ENCODE results near the gene P2RY6. TPM values are rescaled to one million over a fixed set of nuclear protein-coding genes. Genes with fewer than 3 reads are reported as not detected.

P2RY6 gene
- total and polyA plus RNA-seq, 5 donors from 2014 or later = not detected

DNA sequence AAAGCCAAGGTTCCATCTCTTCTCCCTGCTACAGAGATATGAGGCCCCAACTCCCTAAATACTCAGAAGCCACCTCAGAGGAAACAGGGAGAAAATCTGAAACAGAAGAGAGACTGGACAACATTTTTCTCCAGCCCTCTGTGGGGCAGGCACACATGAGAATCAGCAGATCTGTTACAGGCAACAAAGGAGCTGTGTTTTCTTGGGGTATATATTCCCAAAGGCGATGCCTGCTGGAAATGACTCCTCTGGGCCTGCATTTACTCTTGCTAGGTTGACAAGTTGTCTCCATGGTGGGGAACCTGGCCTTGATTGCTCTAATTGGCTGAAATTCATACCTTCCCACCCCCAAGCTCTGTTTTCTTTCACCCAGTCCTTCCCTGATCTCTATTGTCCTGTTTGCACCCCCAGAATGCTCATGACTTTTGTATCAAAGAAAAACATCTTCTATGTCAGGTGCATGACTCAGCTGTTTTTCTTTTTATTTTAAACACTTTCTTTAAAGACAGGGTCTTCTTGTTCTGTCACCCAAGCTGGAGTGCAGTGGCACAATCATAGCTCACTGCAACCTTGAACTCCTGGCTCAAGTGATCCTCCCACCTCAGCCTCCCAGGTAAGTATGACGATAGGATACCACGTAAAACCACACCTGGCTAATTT is 23.5 kb upstream of the P2RY6 start:
- Histone ChIP-seq H3K4me1 (ENCODE audit: control insufficient read depth, insufficient read depth, low read length, poor library complexity, severe bottlenecking) (no peaks in the 10 kb centered on the region), H3K27me3 (ENCODE audit: control insufficient read depth, insufficient read depth, low read length) (no peaks in the 10 kb centered on the region), H3K9me3 (ENCODE audit: control insufficient read depth in 2 of 2, low read length in 2 of 2) (no peaks in the 10 kb centered on the region), H3K4me3 (ENCODE audit: low read depth, low read length) (no peak overlapping the region), H3K36me3 (ENCODE audit: control insufficient read depth, insufficient read depth, low read length) (no peaks in the 10 kb centered on the region), H3K27ac (ENCODE audit: insufficient read depth, low read length, poor library complexity, severe bottlenecking) (no peak overlapping the region)
- Mint-ChIP-seq H3K9me3 (no peaks in the 10 kb centered on the region), H3K27me3 (peaks cover 20% of the 10 kb centered on the region), H3K4me1 (peaks cover 0 to 3% (median 0%) of the 10 kb centered on the region in 4 donors), H3K27ac (no peak overlapping the region), H3K36me3 (no peaks in the 10 kb centered on the region), H3K4me3 (peak overlapping the region in 1 of 4 donors; percentile 90)
- ATAC-seq (ENCODE audit: low read depth in 2 of 2) (no peak), DNase-seq (no peak)

DNA sequence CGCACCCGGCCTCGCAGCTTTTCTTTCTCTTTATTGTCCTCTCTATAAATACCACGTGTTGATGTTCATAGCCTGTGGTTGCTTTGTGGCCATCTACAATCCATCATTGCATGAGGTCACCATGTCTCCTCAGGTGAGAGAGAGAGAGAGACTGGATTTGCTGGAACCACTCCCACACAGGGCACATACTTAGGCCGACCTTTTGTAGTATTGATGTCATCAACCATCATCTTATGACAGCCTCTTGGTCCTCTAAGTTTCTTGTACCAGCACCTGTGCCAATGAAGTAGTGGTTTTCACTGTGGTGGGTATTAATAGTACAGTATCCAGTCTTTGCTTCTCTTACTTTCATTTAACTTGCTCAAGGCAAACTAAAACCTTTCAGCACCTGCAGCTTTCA is 22.8 kb upstream of the P2RY6 start:
- Mint-ChIP-seq H3K4me1 (peaks cover 0 to 3% (median 0%) of the 10 kb centered on the region in 4 donors), H3K27me3 (peaks cover 16% of the 10 kb centered on the region), H3K4me3 (peak overlapping the region in 1 of 4 donors; percentile 90), H3K36me3 (no peaks in the 10 kb centered on the region), H3K9me3 (no peaks in the 10 kb centered on the region), H3K27ac (no peak overlapping the region)
- no peaks in the 10 kb centered on the region for H3K4me1 ChIP-seq (ENCODE audit: control insufficient read depth, insufficient read depth, low read length, poor library complexity, severe bottlenecking)
- H3K36me3 ChIP-seq (ENCODE audit: control insufficient read depth, insufficient read depth, low read length) = no peaks in the 10 kb centered on the region
- DNase-seq (peak in 1 of 3 donors; percentile 4), ATAC-seq (ENCODE audit: low read depth in 2 of 2) (no peak)
- no peaks in the 10 kb centered on the region for H3K9me3 ChIP-seq (ENCODE audit: control insufficient read depth in 2 of 2, low read length in 2 of 2)
- no peak overlapping the region for H3K27ac ChIP-seq (ENCODE audit: insufficient read depth, low read length, poor library complexity, severe bottlenecking)
- no peaks in the 10 kb centered on the region for H3K27me3 ChIP-seq (ENCODE audit: control insufficient read depth, insufficient read depth, low read length)
- no peak overlapping the region for H3K4me3 ChIP-seq (ENCODE audit: low read depth, low read length)

DNA sequence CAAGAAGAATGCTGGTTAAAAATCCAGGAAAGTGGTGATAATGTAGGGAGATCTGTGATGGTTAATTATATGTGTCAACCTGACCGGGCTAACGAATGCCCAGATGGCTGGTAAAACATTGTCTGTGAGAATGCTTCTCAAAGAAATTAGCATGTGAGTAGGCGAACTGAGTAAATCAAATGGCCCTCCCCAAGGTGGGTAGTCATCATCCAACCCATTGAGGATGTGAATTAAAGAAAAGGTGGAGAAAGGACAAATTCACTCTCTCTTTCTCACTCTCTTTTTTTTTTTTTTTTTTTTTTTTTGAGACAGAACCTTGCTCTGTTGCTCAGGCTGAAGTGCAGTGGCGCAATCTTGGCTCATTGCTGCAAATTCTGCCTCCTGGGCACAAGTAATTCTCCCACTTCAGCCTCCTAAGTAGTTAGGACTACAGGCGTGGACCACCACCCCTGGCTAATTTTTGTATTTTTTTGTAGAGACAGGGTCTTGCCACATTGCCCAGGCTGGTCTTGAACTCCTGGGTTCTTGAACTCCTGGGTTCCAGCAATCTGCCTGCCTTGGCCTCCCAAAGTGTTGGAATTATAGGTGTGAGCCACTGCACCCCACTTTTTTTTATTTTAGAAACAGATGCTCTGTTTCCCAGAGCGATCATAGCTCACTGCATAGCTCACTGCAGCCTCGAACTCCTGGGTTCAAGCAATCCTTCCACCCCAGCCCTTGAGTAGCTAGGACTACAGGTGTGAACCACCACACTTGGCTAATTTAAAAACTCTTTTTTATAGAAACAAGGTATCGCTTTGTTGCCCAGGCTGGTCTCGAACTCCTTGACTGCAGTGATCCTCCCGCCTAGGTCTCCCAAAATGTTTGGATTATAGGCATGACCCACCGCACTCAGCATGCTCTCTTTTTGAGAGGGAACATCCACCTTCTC is 22.0 kb upstream of the P2RY6 start:
- no peaks in the 10 kb centered on the region for H3K4me1 ChIP-seq (ENCODE audit: control insufficient read depth, insufficient read depth, low read length, poor library complexity, severe bottlenecking)
- DNase-seq (peak in 1 of 3 donors; percentile 37), ATAC-seq (ENCODE audit: low read depth in 2 of 2) (no peak)
- no peaks in the 10 kb centered on the region for H3K27me3 ChIP-seq (ENCODE audit: control insufficient read depth, insufficient read depth, low read length)
- Mint-ChIP-seq H3K4me1 (peaks cover 0 to 3% (median 0%) of the 10 kb centered on the region in 4 donors), H3K27me3 (peaks cover 12% of the 10 kb centered on the region), H3K9me3 (no peaks in the 10 kb centered on the region), H3K4me3 (no peak overlapping the region), H3K36me3 (no peaks in the 10 kb centered on the region), H3K27ac (no peak overlapping the region)
- H3K27ac ChIP-seq (ENCODE audit: insufficient read depth, low read length, poor library complexity, severe bottlenecking) = no peak overlapping the region
- no peaks in the 10 kb centered on the region for H3K36me3 ChIP-seq (ENCODE audit: control insufficient read depth, insufficient read depth, low read length)
- H3K4me3 ChIP-seq (ENCODE audit: low read depth, low read length) = no peak overlapping the region
- H3K9me3 ChIP-seq (ENCODE audit: control insufficient read depth in 2 of 2, low read length in 2 of 2) = no peaks in the 10 kb centered on the region

DNA sequence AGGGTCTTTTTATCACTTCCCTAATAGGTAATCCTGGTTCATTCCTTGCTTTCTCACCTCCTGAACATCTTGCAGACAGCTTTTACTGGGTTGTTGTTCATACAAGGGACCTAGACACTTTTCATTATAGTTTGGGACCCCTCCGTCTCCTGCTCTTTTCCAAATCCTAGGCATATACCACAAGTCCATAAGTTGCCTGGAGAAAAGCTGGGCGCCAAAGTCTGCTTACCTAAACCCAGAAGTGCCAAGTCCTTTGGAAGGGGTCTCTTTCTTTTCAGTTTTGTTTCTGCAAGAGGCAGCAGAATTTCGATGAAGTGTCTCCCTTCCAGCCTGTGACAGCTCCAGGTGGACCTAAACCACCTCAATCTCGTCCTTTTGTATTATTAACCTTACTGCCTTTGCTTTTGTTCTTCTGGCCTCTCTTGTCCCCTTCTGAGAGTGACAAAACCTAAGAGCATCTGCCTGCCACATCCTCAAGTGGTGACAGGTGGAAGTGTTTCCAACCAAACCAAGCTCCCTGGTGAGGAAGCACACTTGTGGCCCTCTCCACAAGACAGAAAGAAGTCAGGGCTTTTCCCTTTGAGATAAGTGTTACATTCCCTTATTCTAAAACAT is 19.5 kb upstream of the P2RY6 start:
- Histone ChIP-seq H3K9me3 (ENCODE audit: control insufficient read depth in 2 of 2, low read length in 2 of 2) (no peaks in the 10 kb centered on the region), H3K4me1 (ENCODE audit: control insufficient read depth, insufficient read depth, low read length, poor library complexity, severe bottlenecking) (no peaks in the 10 kb centered on the region), H3K27ac (ENCODE audit: insufficient read depth, low read length, poor library complexity, severe bottlenecking) (no peak overlapping the region), H3K36me3 (ENCODE audit: control insufficient read depth, insufficient read depth, low read length) (no peaks in the 10 kb centered on the region), H3K4me3 (ENCODE audit: low read depth, low read length) (no peak overlapping the region), H3K27me3 (ENCODE audit: control insufficient read depth, insufficient read depth, low read length) (no peaks in the 10 kb centered on the region)
- ATAC-seq (ENCODE audit: low read depth in 2 of 2) (no peak), DNase-seq (peak in 1 of 3 donors; percentile 52)
- H3K27ac Mint-ChIP-seq = peak overlapping the region in 1 of 3 donors; percentile 81
- peaks cover 7% of the 10 kb centered on the region for H3K27me3 Mint-ChIP-seq
- no peaks in the 10 kb centered on the region for H3K4me1 Mint-ChIP-seq
- H3K9me3 Mint-ChIP-seq = no peaks in the 10 kb centered on the region
- H3K36me3 Mint-ChIP-seq = no peaks in the 10 kb centered on the region
- no peak overlapping the region for H3K4me3 Mint-ChIP-seq

DNA sequence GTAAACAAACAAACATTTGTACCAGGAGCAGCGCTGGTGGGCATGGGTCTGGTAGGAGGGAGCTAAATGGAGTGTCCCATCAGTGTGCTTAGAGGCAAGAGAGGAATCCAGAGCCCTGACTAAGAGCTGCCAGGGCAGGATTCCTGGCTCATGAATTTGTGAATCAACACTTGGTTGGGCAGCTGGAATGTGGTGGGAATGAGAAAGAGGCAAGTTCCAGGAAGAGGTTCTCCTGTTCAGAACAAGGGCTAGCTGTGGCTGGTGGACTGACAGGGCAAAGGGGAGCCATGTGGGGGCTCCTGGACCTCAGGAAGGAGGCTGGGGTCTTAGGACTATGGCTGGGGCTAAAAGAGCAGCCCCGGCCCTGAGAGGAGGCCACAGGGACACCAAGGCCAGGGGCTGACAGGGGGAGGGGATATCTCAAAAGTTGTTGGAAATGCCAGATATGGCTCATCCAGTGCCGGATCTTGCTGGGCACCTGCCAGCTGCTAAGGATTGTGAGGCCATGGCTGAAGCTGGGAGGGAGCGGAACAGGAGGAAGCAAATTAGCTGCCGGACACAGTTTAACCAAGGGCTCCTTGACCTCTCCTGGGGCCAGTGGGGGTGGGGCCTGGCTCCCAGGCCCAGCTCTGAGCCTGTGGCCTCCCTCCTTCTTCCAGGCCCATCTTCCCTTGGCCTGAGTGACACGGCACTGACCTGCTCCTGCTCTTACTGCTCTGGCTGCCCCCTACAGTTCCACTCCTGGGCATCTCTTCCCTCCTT is 14.6 kb upstream of the P2RY6 start:
- no peak overlapping the region for H3K4me3 Mint-ChIP-seq
- ATAC-seq (ENCODE audit: low read depth in 2 of 2) = no peak
- no peak for DNase-seq

GRCh38 chr11:73258104-73259035 is 13.8 kb upstream of the P2RY6 start:
- H3K27me3 Mint-ChIP-seq = peaks cover 19% of the 10 kb centered on the region
- no peak overlapping the region for H3K27ac Mint-ChIP-seq
- H3K4me3 Mint-ChIP-seq = no peak overlapping the region
- DNase-seq = no peak
- H3K9me3 ChIP-seq (ENCODE audit: control insufficient read depth in 2 of 2, low read length in 2 of 2) = no peaks in the 10 kb centered on the region
- no peaks in the 10 kb centered on the region for H3K4me1 ChIP-seq (ENCODE audit: control insufficient read depth, insufficient read depth, low read length, poor library complexity, severe bottlenecking)
- H3K4me3 ChIP-seq (ENCODE audit: low read depth, low read length) = no peak overlapping the region
- H3K36me3 ChIP-seq (ENCODE audit: control insufficient read depth, insufficient read depth, low read length) = no peaks in the 10 kb centered on the region
- H3K27me3 ChIP-seq (ENCODE audit: control insufficient read depth, insufficient read depth, low read length) = peaks cover 5% of the 10 kb centered on the region
- H3K4me1 Mint-ChIP-seq = no peaks in the 10 kb centered on the region
- no peak overlapping the region for H3K27ac ChIP-seq (ENCODE audit: insufficient read depth, low read length, poor library complexity, severe bottlenecking)
- peaks cover 0 to 3% (median 0%) of the 10 kb centered on the region in 7 donors for H3K9me3 Mint-ChIP-seq
- H3K36me3 Mint-ChIP-seq = no peaks in the 10 kb centered on the region
- no peak for ATAC-seq (ENCODE audit: low read depth in 2 of 2)

More for the DNA sequence above, 14.6 kb upstream of the P2RY6 start:
- Histone ChIP-seq H3K27ac (ENCODE audit: insufficient read depth, low read length, poor library complexity, severe bottlenecking) (no peak overlapping the region), H3K36me3 (ENCODE audit: control insufficient read depth, insufficient read depth, low read length) (no peaks in the 10 kb centered on the region), H3K9me3 (ENCODE audit: control insufficient read depth in 2 of 2, low read length in 2 of 2) (no peaks in the 10 kb centered on the region), H3K27me3 (ENCODE audit: control insufficient read depth, insufficient read depth, low read length) (no peaks in the 10 kb centered on the region), H3K4me3 (ENCODE audit: low read depth, low read length) (no peak overlapping the region), H3K4me1 (ENCODE audit: control insufficient read depth, insufficient read depth, low read length, poor library complexity, severe bottlenecking) (no peaks in the 10 kb centered on the region)
- Mint-ChIP-seq H3K9me3 (peaks cover 0 to 3% (median 0%) of the 10 kb centered on the region in 7 donors), H3K36me3 (no peaks in the 10 kb centered on the region), H3K4me1 (no peaks in the 10 kb centered on the region), H3K27ac (peak overlapping the region in 1 of 3 donors; percentile 94), H3K27me3 (peaks cover 13% of the 10 kb centered on the region)
